ENCODE results near the gene MON1B. TPM values are rescaled to one million over a fixed set of nuclear protein-coding genes. Genes with fewer than 3 reads are reported as not detected.

MON1B gene
- total RNA-seq (65.6 TPM), polyA plus RNA-seq (ENCODE audit: insufficient read depth, low read depth, low replicate concordance) (10.6 TPM)
- long read RNA-seq, donor 1, full-length matches to known transcripts, result 5 of 5 reads
- long read RNA-seq, donor 1, partial matches to known transcripts, result 0 of 5 reads
- long read RNA-seq, donor 1, other reads (novel, unspliced or antisense), result 0 of 5 reads
- long read RNA-seq, donor 2, full-length matches to known transcripts, result 3 of 3 reads
- long read RNA-seq, donor 2, partial matches to known transcripts, result 0 of 3 reads
- long read RNA-seq, donor 2, other reads (novel, unspliced or antisense), result 0 of 3 reads
- long read RNA-seq, donor 3, full-length matches to known transcripts, result 9 of 14 reads
- long read RNA-seq, donor 3, partial matches to known transcripts, result 5 of 14 reads
- long read RNA-seq, donor 3, other reads (novel, unspliced or antisense), result 0 of 14 reads
- long read RNA-seq, donor 4, full-length matches to known transcripts, result 7 of 13 reads
- long read RNA-seq, donor 4, partial matches to known transcripts, result 6 of 13 reads
- long read RNA-seq, donor 4, other reads (novel, unspliced or antisense), result 0 of 13 reads
- long read RNA-seq, donor 5, partial matches to known transcripts, result 0 of 1 reads
- long read RNA-seq, donor 5, other reads (novel, unspliced or antisense), result 0 of 1 reads
- long read RNA-seq, donor 6, full-length matches to known transcripts, result 2 of 2 reads
- long read RNA-seq, donor 6, partial matches to known transcripts, result 0 of 2 reads
- long read RNA-seq, donor 6, other reads (novel, unspliced or antisense), result 0 of 2 reads
- long read RNA-seq, donor 7, full-length matches to known transcripts, result 34 of 59 reads
- long read RNA-seq, donor 7, partial matches to known transcripts, result 22 of 59 reads
- long read RNA-seq, donor 7, other reads (novel, unspliced or antisense), result 3 of 59 reads
- long read RNA-seq, donor 8, full-length matches to known transcripts, result 8 of 8 reads
- long read RNA-seq, donor 8, partial matches to known transcripts, result 0 of 8 reads
- long read RNA-seq, donor 8, other reads (novel, unspliced or antisense), result 0 of 8 reads
- long read RNA-seq, donor 9, full-length matches to known transcripts, result 3 of 3 reads
- long read RNA-seq, donor 9, partial matches to known transcripts, result 0 of 3 reads
- long read RNA-seq, donor 9, other reads (novel, unspliced or antisense), result 0 of 3 reads
- long read RNA-seq, donor 10, full-length matches to known transcripts, result 9 of 9 reads
- long read RNA-seq, donor 10, partial matches to known transcripts, result 0 of 9 reads
- long read RNA-seq, donor 10, other reads (novel, unspliced or antisense), result 0 of 9 reads

GRCh38 chr16:77190478-77191258 is at the start of gene MON1B:
Gene MON1B, plus strand, starts transcription at chr16:77191190. Its CDS starts 296 bp downstream, at chr16:77191486.
- Histone ChIP-seq H3K27ac (ENCODE audit: low read depth in 2 of 2, low read length in 2 of 2) (peak within 1 kb of the TSS; percentile 98 to 99), H3K9me3 (ENCODE audit: control insufficient read depth in 2 of 3, insufficient read depth in 1 of 3, low read length in 3 of 3) (no peaks in the 10 kb centered on the region), H3K36me3 (ENCODE audit: control insufficient read depth in 2 of 3, insufficient read depth in 3 of 3, low read length in 3 of 3) (peaks cover 0 to 11% (median 8%) of the 10 kb centered on the region in 3 donors), H3K4me1 (ENCODE audit: control insufficient read depth in 2 of 3, insufficient read depth in 2 of 3, low read depth in 1 of 3, low read length in 3 of 3) (peaks cover 0 to 11% (median 9%) of the 10 kb centered on the region in 3 donors), H3K4me3 (ENCODE audit: low read length in 3 of 3) (peak within 1 kb of the TSS; percentile 76 to 100 (median 98)), H3K27me3 (ENCODE audit: control insufficient read depth, insufficient read depth, low read length) (no peaks in the 10 kb centered on the region), H3K9ac (ENCODE audit: low read length in 3 of 3) (peak within 1 kb of the TSS; percentile 89 to 98 (median 90))
- peak; percentile 99 for FAIRE-seq
- TF ChIP-seq CTCF (IDR thresholded peaks at IDR 0.05; ENCODE audit: borderline replicate concordance, extremely low read depth, insufficient read depth), result no peak
- peak; percentile 98 to 100 (median 99) for DNase-seq
- intact Hi-C loops (cut with DNase I), result no loop called here

GRCh38 chr16:77143364-77143763 is 47.6 kb upstream of the MON1B start:
- no peak for FAIRE-seq

More at GRCh38 chr16:77143364-77143763, 47.6 kb upstream of the MON1B start:
- Histone ChIP-seq H3K36me3 (ENCODE audit: control insufficient read depth in 2 of 3, insufficient read depth in 3 of 3, low read length in 3 of 3) (no peaks in the 10 kb centered on the region), H3K9me3 (ENCODE audit: control insufficient read depth in 2 of 3, insufficient read depth in 1 of 3, low read length in 3 of 3) (no peaks in the 10 kb centered on the region), H3K4me3 (ENCODE audit: low read length in 3 of 3) (no peak overlapping the region), H3K27ac (ENCODE audit: low read depth in 2 of 2, low read length in 2 of 2) (no peak overlapping the region), H3K4me1 (ENCODE audit: control insufficient read depth in 2 of 3, insufficient read depth in 2 of 3, low read depth in 1 of 3, low read length in 3 of 3) (no peaks in the 10 kb centered on the region), H3K27me3 (ENCODE audit: control insufficient read depth, insufficient read depth, low read length) (no peaks in the 10 kb centered on the region), H3K9ac (ENCODE audit: low read length in 3 of 3) (no peak overlapping the region)
- no peak for DNase-seq
- intact Hi-C loops (cut with DNase I), result no loop called here
- no peak for TF ChIP-seq CTCF (IDR thresholded peaks at IDR 0.05; ENCODE audit: borderline replicate concordance, extremely low read depth, insufficient read depth)

All from kidney (tissue), 22 donors.